Left lung (tissue), 10 donors: Measurements from ENCODE around the gene EHD1. TPM values are rescaled to one million over a fixed set of nuclear protein-coding genes. Genes with fewer than 3 reads are reported as not detected.
A peak's percentile ranks its signal among the peaks of the same experiment; 100 is the strongest.

Experiments
- ATAC-seq: fragments of 200-7000 bp; cut with Tn5 transposase; one replicate; pipeline ENCODE4 v1.9.1; 2020; ENCODE audit warnings: moderate library complexity
- DNase-seq, 4 donors: peaks; one replicate each; pipeline ENCODE4 v3.0.0-alpha.2; 2013 to 2020
- H3K27ac ChIP-seq, 2 donors: fragments of 200-600 bp; sonication (generic) in 1 of 2; one replicate each; pipeline versions ENCODE4 v1.5.0 to v1.8.0; 2020 to 2021
- H3K27me3 ChIP-seq, 2 donors: fragments of 200-600 bp; sonication (generic) in 1 of 2; one replicate each; pipeline versions ENCODE4 v1.5.0 to v1.8.0; 2020 to 2021
- H3K36me3 ChIP-seq, 2 donors: fragments of 200-600 bp; sonication (generic) in 1 of 2; one replicate each; pipeline versions ENCODE4 v1.5.0 to v1.8.0; 2020 to 2021
- H3K4me1 ChIP-seq, 2 donors: fragments of 200-600 bp; one replicate each; pipeline ENCODE4 v1.8.0; 2021
- H3K4me3 ChIP-seq, 2 donors: fragments of 200-600 bp; sonication (generic) in 1 of 2; one replicate each; pipeline versions ENCODE4 v1.5.0 to v1.8.0; 2020 to 2021; ENCODE audit warnings: mild to moderate bottlenecking in 1 of 2
- H3K9me3 ChIP-seq, 2 donors: fragments of 200-600 bp; sonication (generic) in 1 of 2; one replicate each; pipeline versions ENCODE4 v1.5.0 to v1.8.0; 2020 to 2021
- intact Hi-C, 2 donors: fragments of 100-400 bp; cut with DNase I; formaldehyde crosslinking; loops; one replicate each; pipeline versions ENCODE4 v1.11.2 to v1.14.2; 2022
- polyA plus RNA-seq, 6 donors: library from polyadenylated mRNA; unstranded; fragments of 120-200 nt; gene quantifications; one replicate each; pipeline ENCODE4 v1.2.1, GENCODE V29; 2013; ENCODE audit not compliant: insufficient read length in 6 of 6
- total RNA-seq, 2 donors: library from RNA; stranded (reverse); fragmentation: NEBNext Ultra II Directional; extraction: Animal tissue kit (Norgen Biotek cat#: 25700); gene quantifications; one replicate each; pipeline ENCODE4 v1.2.1, GENCODE V29; 2021
- TF ChIP-seq, protein P1 (sequence below), 2 donors: fragments of 200-600 bp; sonication (generic) in 1 of 2; IDR thresholded peaks; one replicate each; pipeline versions ENCODE4 v1.5.0 to v1.8.0; 2021; ENCODE audit warnings: antibody characterized with exemption in 2 of 2
- donor health status: DM: no; HTN: yes; CAD: no.
- donor health status: DM: no; HTN: no; CAD: no.

The EHD1 gene
- total and polyA plus RNA-seq, 8 donors = 44.7 to 153 (median 55.4) TPM

DNA sequence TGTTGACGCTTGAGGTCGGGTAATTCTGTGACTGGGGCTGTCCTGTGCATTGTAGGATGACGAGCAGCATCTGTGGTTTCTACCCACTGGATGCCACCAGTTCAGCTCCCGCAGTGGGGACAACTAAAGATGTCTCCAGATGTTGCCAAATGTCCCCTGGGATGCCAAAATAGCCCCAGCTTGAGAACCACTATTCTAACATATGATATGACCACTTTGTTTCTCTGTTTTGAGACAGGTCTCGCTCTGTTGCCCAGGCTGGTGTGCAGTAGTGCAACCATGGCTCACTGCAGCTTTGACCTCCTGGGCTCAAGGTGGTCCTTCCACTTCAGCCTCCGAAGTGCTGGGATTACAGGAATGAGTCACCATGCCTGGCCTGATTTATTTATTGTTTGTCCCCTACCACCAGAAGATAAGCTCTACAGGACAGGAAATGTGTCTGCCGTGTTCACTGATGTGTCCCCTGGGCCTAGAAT lies 63.7 kb downstream of the EHD1 start:
- no peak overlapping the region for H3K4me3 ChIP-seq
- H3K4me1 ChIP-seq = peaks cover 0 to 9% of the 10 kb centered on the region in 2 donors
- TF ChIP-seq, protein P1, sequence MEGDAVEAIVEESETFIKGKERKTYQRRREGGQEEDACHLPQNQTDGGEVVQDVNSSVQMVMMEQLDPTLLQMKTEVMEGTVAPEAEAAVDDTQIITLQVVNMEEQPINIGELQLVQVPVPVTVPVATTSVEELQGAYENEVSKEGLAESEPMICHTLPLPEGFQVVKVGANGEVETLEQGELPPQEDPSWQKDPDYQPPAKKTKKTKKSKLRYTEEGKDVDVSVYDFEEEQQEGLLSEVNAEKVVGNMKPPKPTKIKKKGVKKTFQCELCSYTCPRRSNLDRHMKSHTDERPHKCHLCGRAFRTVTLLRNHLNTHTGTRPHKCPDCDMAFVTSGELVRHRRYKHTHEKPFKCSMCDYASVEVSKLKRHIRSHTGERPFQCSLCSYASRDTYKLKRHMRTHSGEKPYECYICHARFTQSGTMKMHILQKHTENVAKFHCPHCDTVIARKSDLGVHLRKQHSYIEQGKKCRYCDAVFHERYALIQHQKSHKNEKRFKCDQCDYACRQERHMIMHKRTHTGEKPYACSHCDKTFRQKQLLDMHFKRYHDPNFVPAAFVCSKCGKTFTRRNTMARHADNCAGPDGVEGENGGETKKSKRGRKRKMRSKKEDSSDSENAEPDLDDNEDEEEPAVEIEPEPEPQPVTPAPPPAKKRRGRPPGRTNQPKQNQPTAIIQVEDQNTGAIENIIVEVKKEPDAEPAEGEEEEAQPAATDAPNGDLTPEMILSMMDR (IDR thresholded peaks at IDR 0.05) = no peak
- no peaks in the 10 kb centered on the region for H3K27me3 ChIP-seq
- no peaks in the 10 kb centered on the region for H3K9me3 ChIP-seq
- intact Hi-C loops = no loop called here
- ATAC-seq (no peak), DNase-seq (no peak)
- no peak overlapping the region for H3K27ac ChIP-seq
- H3K36me3 ChIP-seq = no peaks in the 10 kb centered on the region

DNA sequence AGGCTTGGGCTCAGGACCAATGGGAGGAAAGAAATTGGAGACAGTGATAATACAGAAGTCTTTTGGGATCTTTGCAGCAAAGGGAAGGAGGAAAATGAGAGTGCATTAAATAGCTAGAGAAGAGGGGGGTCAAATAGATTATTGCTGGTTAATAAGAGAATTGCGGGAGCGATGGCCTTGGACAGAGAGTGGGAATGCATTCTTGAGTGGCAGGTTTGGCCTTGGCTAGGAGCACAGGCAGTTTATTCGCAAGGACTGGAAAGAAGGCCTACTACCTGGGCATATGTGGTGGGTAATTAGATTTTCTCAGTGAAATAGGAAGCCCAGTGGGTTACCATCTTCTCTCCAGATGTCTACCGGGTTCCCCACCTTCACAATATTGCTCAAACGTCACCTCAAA lies 64.6 kb downstream of the EHD1 start:
- no peak overlapping the region for H3K27ac ChIP-seq
- intact Hi-C loops = no loop called here
- DNase-seq (no peak), ATAC-seq (no peak)
- TF ChIP-seq, protein P1 (IDR thresholded peaks at IDR 0.05) = no peak
- H3K4me1 ChIP-seq = peaks cover 6 to 18% of the 10 kb centered on the region in 2 donors
- no peaks in the 10 kb centered on the region for H3K36me3 ChIP-seq
- H3K4me3 ChIP-seq = no peak overlapping the region
- H3K9me3 ChIP-seq = no peaks in the 10 kb centered on the region
- H3K27me3 ChIP-seq = no peaks in the 10 kb centered on the region

DNA sequence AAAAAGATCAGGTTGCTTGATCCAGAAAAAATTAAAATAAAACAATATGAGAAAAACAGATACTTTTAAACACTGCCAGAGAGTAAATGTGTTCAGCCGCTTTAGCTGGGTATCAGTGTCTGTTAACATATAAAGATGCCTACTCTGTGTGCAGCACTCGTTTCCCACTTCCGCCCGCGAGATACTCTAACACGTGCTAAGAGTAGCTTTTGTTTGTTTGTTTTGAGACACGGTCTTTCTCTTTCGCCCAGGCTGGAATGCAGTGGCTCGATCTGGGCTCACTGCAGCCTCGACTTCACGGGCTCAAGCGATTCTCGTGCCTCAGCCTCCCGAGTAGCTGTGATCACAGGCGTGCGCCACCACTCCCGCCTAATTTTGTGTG lies 67.5 kb downstream of the EHD1 start:
- peaks cover 6 to 20% of the 10 kb centered on the region in 2 donors for H3K4me1 ChIP-seq
- no peak for DNase-seq
- no peaks in the 10 kb centered on the region for H3K27me3 ChIP-seq
- peak overlapping the region; percentile 77 to 91 for H3K4me3 ChIP-seq
- H3K27ac ChIP-seq = peak overlapping the region in 1 of 2 donors; percentile 65
- H3K9me3 ChIP-seq = no peaks in the 10 kb centered on the region
- peaks cover 0 to 16% of the 10 kb centered on the region in 2 donors for H3K36me3 ChIP-seq
- TF ChIP-seq, protein P1 (IDR thresholded peaks at IDR 0.05) = no peak
- intact Hi-C loops = no loop called here
- peak; percentile 7 for ATAC-seq

DNA sequence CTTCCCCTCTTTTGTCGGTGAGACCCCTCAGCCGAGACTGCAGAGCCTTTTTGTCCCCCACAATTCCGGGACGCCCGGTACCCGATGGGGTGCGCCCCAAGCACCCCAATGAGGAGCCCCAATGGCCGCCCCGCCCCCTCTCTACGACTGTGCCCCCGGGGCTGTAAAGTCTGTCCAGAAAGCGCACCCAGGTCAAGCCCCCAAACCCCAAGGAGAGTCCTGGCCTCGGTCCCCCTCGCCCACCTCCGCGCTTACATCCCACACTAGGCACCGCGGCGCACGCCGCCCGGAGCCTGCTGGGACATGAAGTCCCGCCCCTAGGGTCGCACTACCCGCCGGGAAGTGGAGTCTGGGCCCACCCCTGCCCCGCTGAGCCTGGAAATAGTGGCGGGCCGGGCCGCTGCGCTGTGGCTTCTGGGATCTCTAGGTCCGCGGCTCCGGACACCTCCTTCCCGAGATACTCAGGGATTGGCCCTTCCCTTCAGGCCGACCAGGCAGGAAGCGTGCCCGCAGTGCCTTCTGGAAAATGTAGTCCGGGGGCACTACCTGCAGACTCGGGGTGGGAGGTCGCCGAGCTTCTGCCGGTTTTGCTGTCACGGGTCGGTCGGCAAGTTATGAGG lies 68.0 kb downstream of the EHD1 start, which contains the start of gene MEN1:
MEN1 (minus strand) TSS at position 281 of the 620 bp plus-strand sequence. CDS start 442 bp downstream, outside the sequence.
- H3K4me3 ChIP-seq = peak within 1 kb of the TSS; percentile 77 to 91
- peaks cover 6 to 20% of the 10 kb centered on the region in 2 donors for H3K4me1 ChIP-seq
- no peaks in the 10 kb centered on the region for H3K9me3 ChIP-seq
- no peaks in the 10 kb centered on the region for H3K27me3 ChIP-seq
- TF ChIP-seq, protein P1 (IDR thresholded peaks at IDR 0.05) = no peak
- peak; percentile 99 for ATAC-seq
- H3K27ac ChIP-seq = peak within 1 kb of the TSS; percentile 17 to 65
- DNase-seq = peak; percentile 92 to 97 (median 96)
- intact Hi-C loops = no loop called here
- peaks cover 0 to 21% of the 10 kb centered on the region in 2 donors for H3K36me3 ChIP-seq

DNA sequence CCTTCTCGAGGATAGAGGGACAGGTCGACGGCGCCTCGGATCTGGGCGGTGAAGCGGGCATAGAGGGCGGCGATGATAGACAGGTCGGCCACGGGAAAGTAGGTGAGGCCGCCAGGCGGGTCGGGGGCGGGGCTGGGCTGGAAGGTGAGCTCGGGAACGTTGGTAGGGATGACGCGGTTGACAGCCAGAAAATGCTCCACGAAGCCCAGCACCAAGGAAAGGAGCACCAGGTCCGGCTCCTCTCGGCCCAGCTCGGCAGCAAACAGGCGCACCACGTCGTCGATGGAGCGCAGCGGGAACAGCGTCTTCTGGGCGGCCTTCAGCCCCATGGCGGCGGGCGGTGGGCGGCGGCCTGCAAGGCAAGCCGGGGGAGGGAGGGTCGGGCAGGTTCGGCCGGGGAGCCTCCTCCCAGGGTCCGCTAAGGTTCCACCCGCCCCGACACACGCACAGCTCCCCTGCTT lies 68.6 kb downstream of the EHD1 start:
- Histone ChIP-seq H3K4me3 (peak overlapping the region; percentile 77 to 91), H3K9me3 (no peaks in the 10 kb centered on the region), H3K36me3 (peaks cover 0 to 26% of the 10 kb centered on the region in 2 donors), H3K27me3 (no peaks in the 10 kb centered on the region), H3K4me1 (peaks cover 6 to 20% of the 10 kb centered on the region in 2 donors), H3K27ac (peak overlapping the region; percentile 17 to 65)
- DNase-seq (peak in 1 of 4 donors; percentile 41), ATAC-seq (peak; percentile 62)
- TF ChIP-seq, protein P1 (IDR thresholded peaks at IDR 0.05) = no peak
- intact Hi-C loops = no loop called here
